ENCODE data around the gene MMEL1. TPM values are rescaled to one million over a fixed set of nuclear protein-coding genes. Genes with fewer than 3 reads are reported as not detected.

MMEL1 gene
- total and polyA plus RNA-seq, 2 donors from 2014 or later: 4.0 to 8.5 TPM

GRCh38 chr1:2641381-2642130 lies 8.7 kb upstream of the MMEL1 start:
- FAIRE-seq (no peak), DNase-seq (peak in 2 of 5 donors; percentile 56 to 79)
- H3K4me3 ChIP-seq (ENCODE audit: low read length in 3 of 3): peak overlapping the region in 2 of 3 donors; percentile 67 to 81
- H3K27me3 ChIP-seq (ENCODE audit: control insufficient read depth, insufficient read depth, low read length): no peaks in the 10 kb centered on the region
- peaks cover 0 to 6% (median 0%) of the 10 kb centered on the region in 3 donors for H3K9me3 ChIP-seq (ENCODE audit: control insufficient read depth in 2 of 3, insufficient read depth in 1 of 3, low read length in 3 of 3)
- no peaks in the 10 kb centered on the region for H3K36me3 ChIP-seq (ENCODE audit: control insufficient read depth in 2 of 3, insufficient read depth in 3 of 3, low read length in 3 of 3)
- peak overlapping the region in 1 of 3 donors; percentile 81 for H3K9ac ChIP-seq (ENCODE audit: low read length in 3 of 3)
- intact Hi-C loops (cut with DNase I): no loop called here
- TF ChIP-seq CTCF (IDR thresholded peaks at IDR 0.05; ENCODE audit: borderline replicate concordance, extremely low read depth, insufficient read depth): no peak
- H3K27ac ChIP-seq (ENCODE audit: low read depth in 2 of 2, low read length in 2 of 2): no peak overlapping the region
- peaks cover 0 to 12% (median 0%) of the 10 kb centered on the region in 3 donors for H3K4me1 ChIP-seq (ENCODE audit: control insufficient read depth in 2 of 3, insufficient read depth in 2 of 3, low read depth in 1 of 3, low read length in 3 of 3)

DNA sequence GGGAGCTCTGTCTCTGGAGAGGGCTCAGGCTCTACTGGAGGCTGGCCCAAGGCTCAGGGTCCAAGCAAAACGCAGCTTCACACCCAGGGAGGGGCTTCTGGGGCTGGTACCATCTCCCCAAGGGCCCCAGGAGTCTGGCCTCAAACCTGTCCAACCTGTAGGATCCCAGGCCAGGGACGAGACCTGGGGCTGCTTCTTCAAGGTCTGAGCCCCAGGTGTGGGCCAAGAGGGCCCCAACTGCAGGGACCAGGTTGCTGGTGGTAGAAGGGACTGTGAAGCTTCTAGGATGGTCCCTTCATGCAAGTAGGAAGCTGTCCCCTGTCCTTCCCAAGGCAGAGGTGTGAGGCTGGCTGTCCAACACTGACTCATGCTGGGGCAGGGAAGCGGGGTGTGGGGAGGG lies 7.8 kb upstream of the MMEL1 start:
- DNase-seq: no peak
- peaks cover 0 to 6% (median 0%) of the 10 kb centered on the region in 3 donors for H3K9me3 ChIP-seq (ENCODE audit: control insufficient read depth in 2 of 3, insufficient read depth in 1 of 3, low read length in 3 of 3)
- H3K9ac ChIP-seq (ENCODE audit: low read length in 3 of 3): no peak overlapping the region
- H3K27me3 ChIP-seq (ENCODE audit: control insufficient read depth, insufficient read depth, low read length): no peaks in the 10 kb centered on the region
- H3K27ac ChIP-seq (ENCODE audit: low read depth in 2 of 2, low read length in 2 of 2): no peak overlapping the region
- no peak for FAIRE-seq
- TF ChIP-seq CTCF (IDR thresholded peaks at IDR 0.05; ENCODE audit: borderline replicate concordance, extremely low read depth, insufficient read depth): no peak
- no peak overlapping the region for H3K4me3 ChIP-seq (ENCODE audit: low read length in 3 of 3)
- H3K4me1 ChIP-seq (ENCODE audit: control insufficient read depth in 2 of 3, insufficient read depth in 2 of 3, low read depth in 1 of 3, low read length in 3 of 3): peaks cover 0 to 12% (median 0%) of the 10 kb centered on the region in 3 donors
- intact Hi-C loops (cut with DNase I): no loop called here
- H3K36me3 ChIP-seq (ENCODE audit: control insufficient read depth in 2 of 3, insufficient read depth in 3 of 3, low read length in 3 of 3): no peaks in the 10 kb centered on the region

DNA sequence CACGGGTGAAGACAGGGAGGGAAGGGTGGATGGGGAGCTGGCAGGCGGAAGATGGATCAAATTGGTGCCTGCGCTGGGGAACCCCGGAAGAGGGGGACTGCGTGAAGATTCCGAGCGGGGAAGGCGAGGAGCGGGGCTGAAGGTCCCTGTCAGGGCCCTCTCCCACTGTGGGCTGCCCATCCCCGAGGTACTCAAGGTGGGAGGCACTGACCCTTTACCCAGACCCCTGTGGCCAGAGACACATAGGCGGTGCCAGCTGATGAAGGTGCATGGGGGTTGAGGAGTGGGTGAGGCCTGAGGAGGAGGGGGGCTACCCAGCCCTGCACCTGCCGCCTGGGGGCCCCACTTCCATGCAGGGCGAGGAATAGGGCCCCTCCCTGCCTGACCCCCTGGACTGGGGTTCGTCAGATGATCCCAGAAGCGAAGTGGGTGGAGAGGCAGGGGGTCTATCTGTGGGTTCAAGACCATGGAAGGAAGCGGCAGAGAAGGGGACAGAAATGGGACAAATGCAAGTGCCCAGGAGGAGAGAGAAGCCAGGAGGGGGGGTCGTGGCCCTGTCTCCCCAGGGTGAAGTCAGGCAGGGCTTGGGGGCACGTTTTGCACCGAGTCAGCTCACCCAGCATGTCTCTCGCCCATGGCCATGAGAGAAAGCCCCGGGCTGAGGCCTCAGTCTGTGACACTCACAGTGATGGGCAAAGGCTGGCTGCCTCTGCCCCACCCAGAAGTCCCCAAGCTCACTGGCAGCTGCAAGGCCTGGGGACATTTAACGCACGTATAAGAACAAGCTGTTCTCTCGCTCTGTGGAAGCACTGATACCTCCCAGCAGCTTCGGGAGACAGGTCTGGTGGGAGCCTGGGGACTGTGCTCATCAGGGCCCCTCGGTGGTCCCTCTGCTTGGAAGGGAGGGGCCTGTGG lies 7.0 kb upstream of the MMEL1 start:
- intact Hi-C loops (cut with DNase I): no loop called here

More for the DNA sequence above, 7.0 kb upstream of the MMEL1 start:
- DNase-seq: no peak
- Histone ChIP-seq H3K27me3 (ENCODE audit: control insufficient read depth, insufficient read depth, low read length) (no peaks in the 10 kb centered on the region), H3K9ac (ENCODE audit: low read length in 3 of 3) (no peak overlapping the region), H3K4me1 (ENCODE audit: control insufficient read depth in 2 of 3, insufficient read depth in 2 of 3, low read depth in 1 of 3, low read length in 3 of 3) (peaks cover 0 to 12% (median 0%) of the 10 kb centered on the region in 3 donors), H3K36me3 (ENCODE audit: control insufficient read depth in 2 of 3, insufficient read depth in 3 of 3, low read length in 3 of 3) (no peaks in the 10 kb centered on the region), H3K4me3 (ENCODE audit: low read length in 3 of 3) (no peak overlapping the region), H3K9me3 (ENCODE audit: control insufficient read depth in 2 of 3, insufficient read depth in 1 of 3, low read length in 3 of 3) (peaks cover 0 to 6% (median 0%) of the 10 kb centered on the region in 3 donors), H3K27ac (ENCODE audit: low read depth in 2 of 2, low read length in 2 of 2) (no peak overlapping the region)
- no peak for FAIRE-seq
- TF ChIP-seq CTCF (IDR thresholded peaks at IDR 0.05; ENCODE audit: borderline replicate concordance, extremely low read depth, insufficient read depth): no peak
